HG02623 (cell line): ENCODE data around the gene MISP.

ENCODE experiments used
- ATAC-seq: cut with Tn5 transposase; IDR thresholded peaks from one replicate; pipeline ENCODE4 v1.9.1; 2021; ENCODE audit warnings: moderate library complexity; ENCODE audit not compliant: unreplicated experiment

MISP gene

GRCh38 chr19:772063-772462 lies 21.2 kb downstream of the MISP start:
- ATAC-seq, result no peak

GRCh38 chr19:772730-773436 lies 22.0 kb downstream of the MISP start:
- no peak for ATAC-seq

- no peak for ATAC-seq
These were observed 25.6 kb downstream of the MISP start for GRCh38 chr19:776549-776948.

DNA sequence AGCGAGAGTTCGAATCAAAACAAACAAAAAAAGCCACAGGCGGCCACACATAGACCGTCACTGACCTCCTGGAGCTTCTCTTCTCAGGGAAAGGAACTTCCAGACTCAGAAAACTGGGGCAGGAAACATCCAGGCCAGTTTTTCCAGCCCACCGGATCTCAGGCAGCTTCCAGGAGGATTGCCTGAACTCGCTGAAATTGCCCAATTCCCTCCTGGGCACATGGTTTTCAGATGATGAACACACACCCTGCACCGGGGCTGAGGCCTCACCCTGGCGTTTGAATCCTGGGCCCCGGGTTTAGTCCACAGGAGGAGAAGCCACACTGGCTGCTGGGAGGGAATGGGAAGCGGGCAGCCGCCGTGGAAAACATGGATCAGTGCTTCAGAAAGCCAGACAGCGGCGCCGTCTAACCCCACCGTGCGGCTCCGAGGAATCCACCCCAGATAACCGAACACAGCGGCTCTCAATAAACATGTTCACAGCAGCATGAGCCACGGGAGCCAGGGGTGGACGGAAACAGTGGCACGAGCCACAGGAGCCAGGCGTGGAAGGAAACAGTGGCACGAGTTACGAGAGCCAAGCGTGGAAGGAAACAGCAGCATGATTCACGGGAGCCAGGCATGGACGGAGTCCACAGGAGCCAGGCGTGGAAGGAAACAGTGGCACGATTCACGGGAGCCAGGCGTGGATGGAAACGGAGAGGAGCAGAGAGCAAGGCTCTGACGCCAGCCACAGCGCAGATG lies 28.2 kb downstream of the MISP start:
- no peak for ATAC-seq

DNA sequence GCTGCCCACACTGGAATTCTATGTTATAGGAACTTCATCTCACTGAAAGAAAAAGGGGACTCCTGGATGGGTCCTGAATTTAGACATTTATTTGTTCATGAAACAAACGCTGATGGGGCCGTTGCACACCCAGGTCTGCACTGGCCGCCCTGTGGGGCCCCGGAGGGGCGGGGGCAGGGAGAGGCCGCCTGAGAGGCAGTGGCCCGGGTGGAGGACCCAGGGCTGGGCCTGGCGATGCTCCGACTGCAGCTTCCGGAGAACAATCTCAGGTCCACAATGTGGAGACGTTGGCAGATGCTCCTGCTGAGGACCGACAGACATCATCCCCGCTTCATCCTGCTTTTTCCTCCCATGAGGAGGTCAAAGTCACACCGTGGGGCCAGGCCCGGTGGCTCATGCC lies 30.0 kb downstream of the MISP start:
- no peak for ATAC-seq

GRCh38 chr19:781800-782184 lies 30.9 kb downstream of the MISP start:
- no peak for ATAC-seq

GRCh38 chr19:782185-782877 lies 31.4 kb downstream of the MISP start:
- ATAC-seq, result no peak

GRCh38 chr19:782878-783668 lies 32.2 kb downstream of the MISP start:
- no peak for ATAC-seq

DNA sequence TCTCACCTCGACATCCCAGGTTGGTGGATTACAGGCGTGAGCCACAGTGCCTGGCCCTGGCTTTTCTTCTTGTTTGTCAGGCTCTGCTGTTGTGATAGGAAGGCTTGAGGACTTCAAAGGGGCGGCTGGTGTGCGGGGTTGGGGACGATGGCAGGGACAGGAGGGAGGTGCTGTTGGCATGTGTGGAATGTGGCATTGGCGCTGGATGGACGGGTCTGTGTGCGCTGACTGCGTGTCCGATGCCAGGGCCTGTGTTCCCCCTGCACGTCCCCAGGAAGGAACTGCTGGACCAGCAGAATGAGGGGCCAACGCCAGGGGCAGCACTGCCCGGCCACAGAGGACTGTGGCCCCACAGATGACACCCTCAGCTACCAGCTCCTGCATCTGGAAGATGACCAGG lies 33.6 kb downstream of the MISP start:
- ATAC-seq, result no peak

GRCh38 chr19:787536-787935 lies 36.6 kb downstream of the MISP start:
- ATAC-seq, result no peak

DNA sequence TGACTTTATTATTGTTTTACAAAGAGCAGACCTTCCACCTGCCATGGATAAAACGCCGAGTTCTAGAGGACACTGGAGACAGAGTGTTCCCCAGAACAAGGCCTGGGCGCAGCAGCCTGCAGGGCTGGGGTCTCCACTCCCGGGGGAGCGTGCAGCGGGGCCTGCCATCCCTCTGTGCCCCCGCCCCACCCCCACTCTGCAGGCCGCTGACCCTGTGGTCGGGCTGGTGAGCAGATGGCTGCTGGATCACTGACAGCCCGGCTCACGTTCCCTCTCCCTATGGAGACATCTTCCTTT lies 37.7 kb downstream of the MISP start:
- no peak for ATAC-seq

DNA sequence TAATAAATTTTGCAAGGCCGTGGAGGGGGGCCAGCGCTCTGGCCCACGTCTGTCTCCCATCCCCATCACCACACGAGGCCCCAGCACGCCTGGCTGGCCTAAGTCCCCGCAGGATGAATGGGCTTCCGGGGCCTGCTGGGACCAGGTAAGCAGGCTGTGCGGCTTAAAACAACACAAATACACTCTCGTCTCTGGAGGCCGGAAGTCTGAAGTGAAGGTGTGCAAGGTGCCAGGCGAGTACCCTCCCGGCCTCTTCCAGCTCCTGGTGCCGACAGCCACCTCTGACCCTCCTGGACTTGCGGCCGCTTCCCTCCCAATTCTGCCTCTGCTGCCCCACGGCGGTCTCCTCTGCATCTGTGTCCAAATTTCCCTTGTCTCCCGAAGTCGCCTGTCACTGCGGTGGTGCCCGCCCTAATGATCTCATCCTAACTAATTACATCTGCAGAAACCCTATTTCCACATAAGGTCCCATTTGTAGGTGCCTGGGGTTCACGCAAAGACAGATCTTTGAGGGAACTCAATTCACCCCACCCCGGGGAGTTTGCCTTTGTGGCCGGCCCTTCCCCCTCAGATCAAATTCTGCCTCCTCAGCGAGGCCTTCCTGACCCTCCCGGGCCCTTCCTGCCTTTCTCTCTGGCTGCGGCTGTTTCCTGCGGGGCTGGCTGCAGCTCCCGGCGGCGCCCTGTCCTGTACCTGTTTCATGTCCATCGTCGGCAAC lies 38.2 kb downstream of the MISP start:
- ATAC-seq, result no peak

GRCh38 chr19:789701-790060 lies 38.8 kb downstream of the MISP start:
- no peak for ATAC-seq

GRCh38 chr19:791007-791566 lies 40.2 kb downstream of the MISP start:
- ATAC-seq, result no peak

DNA sequence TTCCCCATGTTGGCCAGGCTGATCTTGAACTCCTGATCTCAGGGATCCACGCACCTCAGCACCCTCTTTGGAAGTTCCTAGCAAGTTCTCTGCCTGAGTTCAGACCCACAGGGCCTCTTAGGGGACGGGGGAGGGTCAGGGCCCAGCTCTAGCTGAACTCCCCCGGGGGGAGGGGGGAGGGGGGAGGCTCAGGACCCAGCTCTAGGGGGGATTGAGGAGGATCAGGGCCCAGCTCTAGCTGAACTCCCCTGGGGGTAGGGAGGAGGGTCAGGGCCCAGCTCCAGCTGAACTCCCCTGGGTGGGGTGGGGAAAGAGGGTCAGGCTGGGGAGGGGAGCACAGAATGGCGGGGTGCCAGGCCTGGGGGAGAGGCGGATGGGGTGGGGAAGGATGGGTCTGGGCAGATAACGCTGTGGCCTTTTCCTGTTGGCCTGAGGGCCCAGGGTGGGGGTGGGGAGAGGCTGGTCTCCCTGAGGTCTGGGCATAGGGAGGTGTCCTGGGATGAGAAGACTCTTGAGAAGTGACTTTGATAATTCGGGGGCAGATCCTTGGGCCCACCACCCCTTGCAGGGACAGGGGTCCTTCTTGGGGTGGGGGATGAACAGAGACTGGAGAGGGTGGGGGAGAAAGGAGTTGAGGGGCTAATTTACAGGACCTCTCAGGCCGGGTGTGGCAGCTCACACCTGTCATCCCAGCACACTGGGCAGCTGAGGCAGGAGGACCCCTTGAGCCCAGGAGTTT lies 40.8 kb downstream of the MISP start:
- no peak for ATAC-seq

- no peak for ATAC-seq
These were observed 41.5 kb downstream of the MISP start for GRCh38 chr19:792306-792885.

GRCh38 chr19:793806-794205 lies 42.9 kb downstream of the MISP start:
- ATAC-seq, result no peak

- no peak for ATAC-seq
These were observed 44.2 kb downstream of the MISP start for GRCh38 chr19:795073-795611.
